Measurements from ENCODE around the gene ITFG1. TPM values are rescaled to one million over a fixed set of nuclear protein-coding genes. Genes with fewer than 3 reads are reported as not detected.

The ITFG1 gene
- total and polyA plus RNA-seq, 2 of the 13 experiments (the other 11 are each of a cell fraction or from before 2014, with no cell fraction given) = 74.5 to 150 TPM

DNA sequence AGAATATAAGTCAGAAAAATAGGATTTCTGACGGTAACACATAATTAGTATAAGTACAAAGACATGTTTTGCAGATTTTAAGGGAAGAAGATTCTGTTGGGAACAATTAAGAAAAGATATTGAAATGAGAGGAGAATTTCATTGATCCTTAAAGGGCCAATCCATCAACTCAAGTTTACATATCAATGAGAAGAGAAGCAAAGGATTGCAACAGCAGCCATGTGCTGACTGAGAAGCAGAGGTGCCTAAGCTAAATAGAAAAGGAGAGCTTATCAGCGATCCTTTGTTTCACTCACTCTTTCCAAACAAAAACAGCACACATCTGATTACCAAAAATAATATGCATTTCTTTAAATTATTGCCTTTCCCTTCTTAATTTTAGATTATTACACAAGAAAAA lies 94.6 kb downstream of the ITFG1 start (continued):
- TF ChIP-seq PRMT3 (CRISPR knock-in tag; IDR thresholded peaks at IDR 0.05; ENCODE audit: borderline replicate concordance, low read depth) (no peak), GTF3A (CRISPR knock-in tag; conservative IDR thresholded peaks at IDR 0.05) (no peak)
- TF ChIP-seq, protein P1, sequence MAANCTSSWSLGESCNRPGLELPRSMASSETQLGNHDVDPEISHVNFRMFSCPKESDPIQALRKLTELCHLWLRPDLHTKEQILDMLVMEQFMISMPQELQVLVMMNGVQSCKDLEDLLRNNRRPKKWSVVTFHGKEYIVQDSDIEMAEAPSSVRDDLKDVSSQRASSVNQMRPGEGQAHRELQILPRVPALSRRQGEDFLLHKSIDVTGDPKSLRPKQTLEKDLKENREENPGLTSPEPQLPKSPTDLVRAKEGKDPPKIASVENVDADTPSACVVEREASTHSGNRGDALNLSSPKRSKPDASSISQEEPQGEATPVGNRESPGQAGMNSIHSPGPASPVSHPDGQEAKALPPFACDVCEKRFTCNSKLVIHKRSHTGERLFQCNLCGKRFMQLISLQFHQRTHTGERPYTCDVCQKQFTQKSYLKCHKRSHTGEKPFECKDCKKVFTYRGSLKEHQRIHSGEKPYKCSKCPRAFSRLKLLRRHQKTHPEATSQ (CRISPR knock-in tag; IDR thresholded peaks at IDR 0.05; ENCODE audit: borderline replicate concordance) = no peak

- H3K36me3 ChIP-seq (replicated peaks in 1 of 2; ENCODE audit: control insufficient read depth in 1 of 2, insufficient read depth in 2 of 2, low read length in 2 of 2) = peaks cover 0 to 6% of the 10 kb centered on the region in 2 experiments; a peak in 2 of 5 replicates
- H3K27me3 ChIP-seq (ENCODE audit: control insufficient read depth in 1 of 2, insufficient read depth in 2 of 2, low read length in 2 of 2) = no peaks in the 10 kb centered on the region
- H3K4me2 ChIP-seq (ENCODE audit: low read depth, low read length) = no peak overlapping the region
- H3K4me3 ChIP-seq (replicated peaks in 1 of 3; ENCODE audit: insufficient read depth in 1 of 3, low read depth in 2 of 3, low read length in 3 of 3) = no peak overlapping the region
- no peaks in the 10 kb centered on the region for H3K9me3 ChIP-seq (ENCODE audit: low read length)
- ATAC-seq = no peak
- in situ Hi-C loops (cut with HindIII; ENCODE audit: extremely low pct_ligation_motif_present, low pct_unique_long_range_greater_than_20kb) (no loop called here), intact Hi-C loops (cut with micrococcal nuclease; ENCODE audit: unreplicated experiment) (no loop called here)
- WGBS (ENCODE audit: low lambda C conversion rate) = 96% methylated on average over 1 of the region's 1 CpG
- no TSS peak for BruUV-seq (replicated peaks)
- H3K4me1 ChIP-seq (ENCODE audit: insufficient read depth, low read length) = no peaks in the 10 kb centered on the region
- FAIRE-seq = no peak
- no peak for DNase-seq (ENCODE audit: low spot score)
- no peaks in the 10 kb centered on the region for H3K79me2 ChIP-seq (ENCODE audit: insufficient read depth, low read length)
- ChIA-PET CTCF (ENCODE audit: low intra/inter-chr PET ratio, low total read pairs) (no interaction called here), POLR2A (no interaction called here)
- H2AFZ ChIP-seq (ENCODE audit: low read length) = no peak overlapping the region
- H3K9ac ChIP-seq (ENCODE audit: insufficient read depth, low read depth, low read length) = no peak overlapping the region
- H3K27ac ChIP-seq (ENCODE audit: extremely low read length, insufficient read depth, low read length) = no peak overlapping the region
- H4K20me1 ChIP-seq (ENCODE audit: insufficient read depth, low read length) = no peaks in the 10 kb centered on the region
- TF ChIP-seq ZBTB44 (CRISPR knock-in tag; IDR thresholded peaks at IDR 0.05) = no peak
- no peak for TF ChIP-seq SKI (IDR thresholded peaks at IDR 0.05; ENCODE audit: partially characterized antibody)
- TF ChIP-seq KLF11 (CRISPR knock-in tag; IDR thresholded peaks at IDR 0.05) = no peak
- TF ChIP-seq KAT8 (CRISPR knock-in tag; IDR thresholded peaks at IDR 0.05) = no peak
- no peak for TF ChIP-seq MED1 (CRISPR knock-in tag; IDR thresholded peaks at IDR 0.05)
- TF ChIP-seq DMTF1 (CRISPR knock-in tag; IDR thresholded peaks at IDR 0.05) = no peak
- TF ChIP-seq ZNF777 (CRISPR knock-in tag; IDR thresholded peaks at IDR 0.05) = no peak
- TF ChIP-seq ZFYVE20 (CRISPR knock-in tag; IDR thresholded peaks at IDR 0.05; ENCODE audit: borderline replicate concordance, low read depth) = no peak
- TF ChIP-seq ZNF766 (CRISPR knock-in tag; IDR thresholded peaks at IDR 0.05; ENCODE audit: borderline replicate concordance) = no peak
- no peak for TF ChIP-seq MAFF (IDR thresholded peaks at IDR 0.05; ENCODE audit: low read depth, low read length)
- TF ChIP-seq NCOA5 (CRISPR knock-in tag; IDR thresholded peaks at IDR 0.05) = no peak
- TF ChIP-seq ELF1 (CRISPR knock-in tag; IDR thresholded peaks at IDR 0.05) = no peak
- TF ChIP-seq ZNF350 (CRISPR knock-in tag; IDR thresholded peaks at IDR 0.05; ENCODE audit: borderline replicate concordance, low read depth) = no peak
- TF ChIP-seq ZNF367 (CRISPR knock-in tag; IDR thresholded peaks at IDR 0.05; ENCODE audit: borderline replicate concordance) = no peak
- no peak for TF ChIP-seq CBX1 (IDR thresholded peaks at IDR 0.05; ENCODE audit: low read depth)
These were observed 97.1 kb downstream of the ITFG1 start for GRCh38 chr16:47363761-47364160.

Data from HepG2 (cell line).